Liver (tissue), 3 donors: ENCODE measurements around the gene CELA2A.

Source experiments
- GABPA ChIP-seq, 2 donors: IDR thresholded peaks in 1 of 2; conservative IDR thresholded peaks in 1 of 2; 2 replicates each; pipeline ENCODE4 v1.6.1; 2016; ENCODE audit warnings: antibody characterized with exemption in 2 of 2, mild to moderate bottlenecking in 1 of 2, moderate library complexity in 1 of 2
- TF ChIP-seq, protein P1 (sequence below): fragments of 150-350 bp; IDR thresholded peaks from 2 replicates; pipeline ENCODE4 v1.5.1; 2017; ENCODE audit warnings: improper control_type of control experiment, low read depth, low read length; ENCODE audit not compliant: missing input control
- donor health status: healthy.
- donor health status: healthy.

- TF ChIP-seq, protein P1, sequence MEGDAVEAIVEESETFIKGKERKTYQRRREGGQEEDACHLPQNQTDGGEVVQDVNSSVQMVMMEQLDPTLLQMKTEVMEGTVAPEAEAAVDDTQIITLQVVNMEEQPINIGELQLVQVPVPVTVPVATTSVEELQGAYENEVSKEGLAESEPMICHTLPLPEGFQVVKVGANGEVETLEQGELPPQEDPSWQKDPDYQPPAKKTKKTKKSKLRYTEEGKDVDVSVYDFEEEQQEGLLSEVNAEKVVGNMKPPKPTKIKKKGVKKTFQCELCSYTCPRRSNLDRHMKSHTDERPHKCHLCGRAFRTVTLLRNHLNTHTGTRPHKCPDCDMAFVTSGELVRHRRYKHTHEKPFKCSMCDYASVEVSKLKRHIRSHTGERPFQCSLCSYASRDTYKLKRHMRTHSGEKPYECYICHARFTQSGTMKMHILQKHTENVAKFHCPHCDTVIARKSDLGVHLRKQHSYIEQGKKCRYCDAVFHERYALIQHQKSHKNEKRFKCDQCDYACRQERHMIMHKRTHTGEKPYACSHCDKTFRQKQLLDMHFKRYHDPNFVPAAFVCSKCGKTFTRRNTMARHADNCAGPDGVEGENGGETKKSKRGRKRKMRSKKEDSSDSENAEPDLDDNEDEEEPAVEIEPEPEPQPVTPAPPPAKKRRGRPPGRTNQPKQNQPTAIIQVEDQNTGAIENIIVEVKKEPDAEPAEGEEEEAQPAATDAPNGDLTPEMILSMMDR = no peak
- no peak for TF ChIP-seq GABPA (IDR thresholded peaks at IDR 0.05 in 1 of 2, conservative IDR thresholded peaks at IDR 0.05 in 1 of 2)
These were observed 16.2 kb upstream of the CELA2A start for GRCh38 chr1:15440357-15440756.
